Measurements from ENCODE around the gene PPP2R1B.

Gene PPP2R1B

GRCh38 chr11:111756097-111756496, 10.1 kb downstream of the PPP2R1B start:
- no peak overlapping the region for H3K4me3 ChIP-seq (replicated peaks; ENCODE audit: low read depth, low read length)
- TF ChIP-seq, protein P1, sequence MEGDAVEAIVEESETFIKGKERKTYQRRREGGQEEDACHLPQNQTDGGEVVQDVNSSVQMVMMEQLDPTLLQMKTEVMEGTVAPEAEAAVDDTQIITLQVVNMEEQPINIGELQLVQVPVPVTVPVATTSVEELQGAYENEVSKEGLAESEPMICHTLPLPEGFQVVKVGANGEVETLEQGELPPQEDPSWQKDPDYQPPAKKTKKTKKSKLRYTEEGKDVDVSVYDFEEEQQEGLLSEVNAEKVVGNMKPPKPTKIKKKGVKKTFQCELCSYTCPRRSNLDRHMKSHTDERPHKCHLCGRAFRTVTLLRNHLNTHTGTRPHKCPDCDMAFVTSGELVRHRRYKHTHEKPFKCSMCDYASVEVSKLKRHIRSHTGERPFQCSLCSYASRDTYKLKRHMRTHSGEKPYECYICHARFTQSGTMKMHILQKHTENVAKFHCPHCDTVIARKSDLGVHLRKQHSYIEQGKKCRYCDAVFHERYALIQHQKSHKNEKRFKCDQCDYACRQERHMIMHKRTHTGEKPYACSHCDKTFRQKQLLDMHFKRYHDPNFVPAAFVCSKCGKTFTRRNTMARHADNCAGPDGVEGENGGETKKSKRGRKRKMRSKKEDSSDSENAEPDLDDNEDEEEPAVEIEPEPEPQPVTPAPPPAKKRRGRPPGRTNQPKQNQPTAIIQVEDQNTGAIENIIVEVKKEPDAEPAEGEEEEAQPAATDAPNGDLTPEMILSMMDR (IDR thresholded peaks at IDR 0.05; ENCODE audit: low read depth, low read length, missing control alignments), result no peak
- no peak for DNase-seq (ENCODE audit: extremely low read depth, low read depth)

DNA sequence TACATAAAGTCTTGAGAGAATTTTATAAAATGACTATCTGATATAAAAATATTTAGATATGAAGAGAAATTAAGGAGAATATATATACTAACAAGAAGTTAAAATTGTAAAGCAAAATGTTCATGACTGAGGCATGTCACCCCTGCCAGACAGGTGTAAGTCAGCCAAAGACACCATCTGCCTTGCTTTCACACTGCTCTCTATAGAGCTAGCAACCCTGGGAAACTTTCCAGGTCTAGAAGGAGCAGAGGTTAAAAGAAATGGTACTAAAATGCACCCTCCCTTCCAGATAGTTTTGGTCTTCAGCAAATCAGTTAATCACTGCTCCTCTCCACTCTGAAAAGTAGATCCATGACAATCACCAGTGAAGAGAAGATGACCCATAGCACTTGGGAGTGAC, 16.5 kb downstream of the PPP2R1B start:
- TF ChIP-seq, protein P1 (IDR thresholded peaks at IDR 0.05; ENCODE audit: low read depth, low read length, missing control alignments), result no peak
- no peak for DNase-seq (ENCODE audit: extremely low read depth, low read depth)
- no peak overlapping the region for H3K4me3 ChIP-seq (replicated peaks; ENCODE audit: low read depth, low read length)

DNA sequence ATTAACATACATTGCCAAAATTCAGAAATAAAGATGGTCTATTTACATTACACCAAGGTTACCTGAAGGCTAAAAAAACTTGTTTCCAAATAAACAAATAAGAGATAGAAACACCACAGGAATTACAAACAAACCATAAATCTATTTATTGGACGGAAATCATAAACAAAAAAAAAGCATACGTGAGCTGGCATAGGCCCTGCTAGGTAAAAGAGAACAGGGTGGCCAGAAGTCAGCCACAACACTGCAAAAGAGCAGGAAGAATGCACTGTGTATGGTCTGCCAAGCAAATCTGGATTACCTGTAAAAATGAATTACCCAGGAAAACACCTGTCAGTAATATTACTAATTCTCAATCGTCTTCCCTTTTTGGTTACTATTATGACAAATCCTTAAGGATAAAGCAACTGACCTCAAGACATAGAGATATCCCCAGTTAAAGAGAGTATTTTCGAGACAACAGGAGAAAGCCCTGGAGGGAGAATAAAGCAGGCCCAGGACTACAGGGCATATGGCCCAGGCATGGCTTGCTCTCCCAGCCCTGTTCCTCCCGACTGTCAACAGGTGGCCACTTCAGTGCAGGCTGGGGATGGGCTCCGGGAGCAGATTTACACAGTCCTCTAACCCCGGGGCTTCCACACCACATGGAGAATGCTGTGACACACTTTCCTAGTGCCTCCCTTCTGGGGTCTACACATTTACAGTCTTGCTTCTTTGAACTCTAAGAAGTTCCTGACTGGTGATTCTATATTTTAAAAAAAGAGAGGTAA, 18.0 kb downstream of the PPP2R1B start:
- no peak overlapping the region for H3K4me3 ChIP-seq (replicated peaks; ENCODE audit: low read depth, low read length)
- no peak for DNase-seq (ENCODE audit: extremely low read depth, low read depth)
- TF ChIP-seq, protein P1 (IDR thresholded peaks at IDR 0.05; ENCODE audit: low read depth, low read length, missing control alignments), result no peak

- H3K4me3 ChIP-seq (replicated peaks; ENCODE audit: low read depth, low read length), result no peak overlapping the region
- DNase-seq (ENCODE audit: extremely low read depth, low read depth), result no peak
- TF ChIP-seq, protein P1 (IDR thresholded peaks at IDR 0.05; ENCODE audit: low read depth, low read length, missing control alignments), result no peak
These were observed 20.3 kb downstream of the PPP2R1B start for GRCh38 chr11:111745719-111746504.

- no peak overlapping the region for H3K4me3 ChIP-seq (replicated peaks; ENCODE audit: low read depth, low read length)
- TF ChIP-seq, protein P1 (IDR thresholded peaks at IDR 0.05; ENCODE audit: low read depth, low read length, missing control alignments), result no peak
- no peak for DNase-seq (ENCODE audit: extremely low read depth, low read depth)
These were observed 22.5 kb downstream of the PPP2R1B start for GRCh38 chr11:111743700-111744099.

GRCh38 chr11:111741751-111742150, 24.4 kb downstream of the PPP2R1B start:
- TF ChIP-seq, protein P1 (IDR thresholded peaks at IDR 0.05; ENCODE audit: low read depth, low read length, missing control alignments), result no peak
- DNase-seq (ENCODE audit: extremely low read depth, low read depth), result no peak

More at GRCh38 chr11:111741751-111742150, 24.4 kb downstream of the PPP2R1B start:
- H3K4me3 ChIP-seq (replicated peaks; ENCODE audit: low read depth, low read length), result no peak overlapping the region

All from HFF-Myc (cell line).